ENCODE results near the gene NUMBL. TPM values are rescaled to one million over a fixed set of nuclear protein-coding genes. Genes with fewer than 3 reads are reported as not detected.

NUMBL gene
- total and polyA plus RNA-seq, 9 of the 15 experiments (the other 6 are each of a cell fraction or from before 2014, with no cell fraction given): 0.39 to 38.6 (median 6.6) TPM

GRCh38 chr19:40723661-40724254 lies 33.3 kb upstream of the NUMBL start:
- DNase-seq (ENCODE audit: extremely low read depth in 1 of 4, low spot score in 3 of 4): no peak
- intact Hi-C loops (cut with micrococcal nuclease): no loop called here
- Histone ChIP-seq H3K4me2 (ENCODE audit: insufficient read depth, low read length) (no peak overlapping the region), H2AFZ (ENCODE audit: low read depth, low read length) (no peak overlapping the region), H3K9ac (ENCODE audit: insufficient read depth in 1 of 2, low read depth in 2 of 2, low read length in 2 of 2) (no peak overlapping the region), H3K9me3 (replicated peaks; ENCODE audit: control insufficient read depth, insufficient read depth, low read depth, low read length) (no peaks in the 10 kb centered on the region), H3K79me2 (ENCODE audit: control insufficient read depth, insufficient read depth, low read length) (peaks cover 34% of the 10 kb centered on the region), H3K4me1 (replicated peaks in 1 of 2; ENCODE audit: control insufficient read depth in 2 of 2, insufficient read depth in 2 of 2, low read length in 2 of 2) (peaks cover 4 to 12% of the 10 kb centered on the region in 2 experiments; a peak in 4 of 5 replicates), H3K36me3 (ENCODE audit: control insufficient read depth, insufficient read depth, low read length) (peaks cover 39% of the 10 kb centered on the region), H3K4me3 (no peak overlapping the region), H3K9me1 (ENCODE audit: control insufficient read depth, insufficient read depth, low read length) (peaks cover 4% of the 10 kb centered on the region), H3K27me3 (ENCODE audit: control insufficient read depth in 2 of 2, insufficient read depth in 2 of 2, low read length in 2 of 2) (no peaks in the 10 kb centered on the region), H4K20me1 (replicated peaks; ENCODE audit: control insufficient read depth, insufficient read depth, low read length) (no peaks in the 10 kb centered on the region), H3K27ac (ENCODE audit: extremely low read depth, low read depth, low read length) (no peak overlapping the region)
- no peak for TF ChIP-seq TEAD2 (tag; IDR thresholded peaks at IDR 0.05)
- no peak for TF ChIP-seq ASH1L (IDR thresholded peaks at IDR 0.05; ENCODE audit: borderline replicate concordance, low read depth, partially characterized antibody)
- TF ChIP-seq, protein P1, sequence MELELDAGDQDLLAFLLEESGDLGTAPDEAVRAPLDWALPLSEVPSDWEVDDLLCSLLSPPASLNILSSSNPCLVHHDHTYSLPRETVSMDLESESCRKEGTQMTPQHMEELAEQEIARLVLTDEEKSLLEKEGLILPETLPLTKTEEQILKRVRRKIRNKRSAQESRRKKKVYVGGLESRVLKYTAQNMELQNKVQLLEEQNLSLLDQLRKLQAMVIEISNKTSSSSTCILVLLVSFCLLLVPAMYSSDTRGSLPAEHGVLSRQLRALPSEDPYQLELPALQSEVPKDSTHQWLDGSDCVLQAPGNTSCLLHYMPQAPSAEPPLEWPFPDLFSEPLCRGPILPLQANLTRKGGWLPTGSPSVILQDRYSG (tag; conservative IDR thresholded peaks at IDR 0.05; ENCODE audit: low read depth): no peak
- TF ChIP-seq ZNF12 (CRISPR knock-in tag; IDR thresholded peaks at IDR 0.05): peak; percentile 99
- TF ChIP-seq BRF1 (IDR thresholded peaks at IDR 0.05; ENCODE audit: borderline replicate concordance, extremely low read depth, insufficient read length): no peak
- TF ChIP-seq CHD7 (IDR thresholded peaks at IDR 0.05; ENCODE audit: low read depth, low read length): no peak
- POLR2A ChIA-PET: interaction anchor here (0.7 kb wide), 1 partner anchor 24 kb away, joined by 3 read pairs; no protein-coding TSS in a partner anchor
- CTCF ChIA-PET (ENCODE audit: low intra/inter-chr PET ratio): no interaction called here
- in situ Hi-C loops (cut with MboI): no loop called here
- no peak for ATAC-seq
- no peak for FAIRE-seq
- WGBS (ENCODE audit: insufficient coverage, low coverage, missing lambda C conversion rate): 90% methylated on average over 5 of the region's 5 CpGs
- BruUV-seq (replicated peaks): no TSS peak

Measured in K562 (cell line).